Lower lobe of right lung (tissue), 2 donors: ENCODE results near the gene C5orf47. TPM values are rescaled to one million over a fixed set of nuclear protein-coding genes. Genes with fewer than 3 reads are reported as not detected.

Experiments
- ATAC-seq, 2 donors: fragments of 200-7000 bp; cut with Tn5 transposase; one replicate each; pipeline ENCODE4 v1.9.1; 2020 to 2022; ENCODE audit warnings: mild to moderate bottlenecking in 2 of 2, moderate library complexity in 2 of 2
- DNase-seq: peaks from one replicate; pipeline ENCODE4 v3.0.0-alpha.2; 2020
- H3K27ac ChIP-seq: fragments of 200-600 bp; one replicate; pipeline ENCODE4 v1.8.0; 2022
- H3K27me3 ChIP-seq: fragments of 200-600 bp; one replicate; pipeline ENCODE4 v1.8.0; 2022; ENCODE audit warnings: low read depth
- H3K36me3 ChIP-seq: fragments of 200-600 bp; one replicate; pipeline ENCODE4 v1.8.0; 2022; ENCODE audit warnings: mild to moderate bottlenecking
- H3K4me1 ChIP-seq: fragments of 200-600 bp; one replicate; pipeline ENCODE4 v1.8.0; 2022
- H3K4me3 ChIP-seq: fragments of 200-600 bp; one replicate; pipeline ENCODE4 v1.8.0; 2022; ENCODE audit warnings: mild to moderate bottlenecking
- H3K9me3 ChIP-seq: fragments of 200-600 bp; one replicate; pipeline ENCODE4 v1.8.0; 2022
- intact Hi-C: fragments of 100-400 bp; cut with DNase I; formaldehyde crosslinking; loops from one replicate; pipeline ENCODE4 v1.11.0; 2022
- total RNA-seq: library from RNA; stranded (reverse); fragmentation: NEBNext Ultra II Directional; extraction: Animal tissue kit (Norgen Biotek cat#: 25700); gene quantifications from one replicate; pipeline ENCODE4 v1.2.1, GENCODE V29; 2021
- TF ChIP-seq, protein P1 (sequence below): fragments of 200-600 bp; IDR thresholded peaks from one replicate; pipeline ENCODE4 v1.8.0; 2022; ENCODE audit warnings: antibody characterized with exemption, mild to moderate bottlenecking
- donor health status: DM: no; HTN: yes; CAD: no; lungs with severe emphysema.

C5orf47 gene
- total RNA-seq, 1 donor from 2014 or later: not detected

DNA sequence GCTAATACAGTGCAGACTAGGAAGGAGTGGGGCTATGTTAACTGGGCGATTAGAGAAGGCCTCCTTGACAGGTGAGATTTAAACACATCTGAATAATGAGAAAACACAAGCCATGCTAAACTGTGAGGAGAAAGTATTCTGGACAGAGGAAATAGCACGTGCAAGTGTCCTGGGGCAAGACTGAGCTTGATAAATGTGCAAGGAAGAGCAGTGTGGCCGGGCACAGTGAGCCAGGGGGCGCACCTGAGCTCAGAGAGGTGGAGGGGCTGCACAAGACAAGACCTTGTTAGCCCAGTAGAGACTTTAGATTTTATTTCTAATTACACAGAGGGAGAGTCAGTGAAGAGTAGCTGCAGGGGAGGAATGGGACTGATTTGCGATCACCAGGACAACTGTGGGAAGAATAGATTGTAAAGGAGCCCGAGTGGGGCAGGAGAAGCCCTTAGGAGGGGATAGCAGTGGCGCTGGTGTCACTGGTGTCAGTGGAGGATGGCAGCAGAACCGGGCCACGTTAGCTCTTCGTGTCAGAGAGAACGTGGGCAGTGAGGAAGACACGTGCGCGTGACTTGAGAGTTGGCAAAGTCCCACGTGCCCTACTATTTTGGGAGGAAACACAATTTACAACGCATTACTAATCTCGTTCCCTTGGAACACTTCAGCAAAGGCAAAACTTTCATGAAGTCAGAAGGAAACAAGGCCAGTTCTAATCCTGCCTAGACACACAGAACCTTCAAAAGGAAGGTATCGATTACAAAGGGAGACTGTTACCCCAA lies 17.9 kb upstream of the C5orf47 start:
- no peaks in the 10 kb centered on the region for H3K9me3 ChIP-seq
- H3K27ac ChIP-seq: no peak overlapping the region
- ATAC-seq: no peak
- peaks cover 12% of the 10 kb centered on the region for H3K4me1 ChIP-seq
- no peaks in the 10 kb centered on the region for H3K27me3 ChIP-seq
- no peaks in the 10 kb centered on the region for H3K36me3 ChIP-seq
- H3K4me3 ChIP-seq: no peak overlapping the region
- TF ChIP-seq, protein P1, sequence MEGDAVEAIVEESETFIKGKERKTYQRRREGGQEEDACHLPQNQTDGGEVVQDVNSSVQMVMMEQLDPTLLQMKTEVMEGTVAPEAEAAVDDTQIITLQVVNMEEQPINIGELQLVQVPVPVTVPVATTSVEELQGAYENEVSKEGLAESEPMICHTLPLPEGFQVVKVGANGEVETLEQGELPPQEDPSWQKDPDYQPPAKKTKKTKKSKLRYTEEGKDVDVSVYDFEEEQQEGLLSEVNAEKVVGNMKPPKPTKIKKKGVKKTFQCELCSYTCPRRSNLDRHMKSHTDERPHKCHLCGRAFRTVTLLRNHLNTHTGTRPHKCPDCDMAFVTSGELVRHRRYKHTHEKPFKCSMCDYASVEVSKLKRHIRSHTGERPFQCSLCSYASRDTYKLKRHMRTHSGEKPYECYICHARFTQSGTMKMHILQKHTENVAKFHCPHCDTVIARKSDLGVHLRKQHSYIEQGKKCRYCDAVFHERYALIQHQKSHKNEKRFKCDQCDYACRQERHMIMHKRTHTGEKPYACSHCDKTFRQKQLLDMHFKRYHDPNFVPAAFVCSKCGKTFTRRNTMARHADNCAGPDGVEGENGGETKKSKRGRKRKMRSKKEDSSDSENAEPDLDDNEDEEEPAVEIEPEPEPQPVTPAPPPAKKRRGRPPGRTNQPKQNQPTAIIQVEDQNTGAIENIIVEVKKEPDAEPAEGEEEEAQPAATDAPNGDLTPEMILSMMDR: no peak
- no peak for DNase-seq
- intact Hi-C loops: loop anchor here (5.0 kb wide), 1 partner anchor 354 kb away; the partner anchor contains the start of gene BOD1

DNA sequence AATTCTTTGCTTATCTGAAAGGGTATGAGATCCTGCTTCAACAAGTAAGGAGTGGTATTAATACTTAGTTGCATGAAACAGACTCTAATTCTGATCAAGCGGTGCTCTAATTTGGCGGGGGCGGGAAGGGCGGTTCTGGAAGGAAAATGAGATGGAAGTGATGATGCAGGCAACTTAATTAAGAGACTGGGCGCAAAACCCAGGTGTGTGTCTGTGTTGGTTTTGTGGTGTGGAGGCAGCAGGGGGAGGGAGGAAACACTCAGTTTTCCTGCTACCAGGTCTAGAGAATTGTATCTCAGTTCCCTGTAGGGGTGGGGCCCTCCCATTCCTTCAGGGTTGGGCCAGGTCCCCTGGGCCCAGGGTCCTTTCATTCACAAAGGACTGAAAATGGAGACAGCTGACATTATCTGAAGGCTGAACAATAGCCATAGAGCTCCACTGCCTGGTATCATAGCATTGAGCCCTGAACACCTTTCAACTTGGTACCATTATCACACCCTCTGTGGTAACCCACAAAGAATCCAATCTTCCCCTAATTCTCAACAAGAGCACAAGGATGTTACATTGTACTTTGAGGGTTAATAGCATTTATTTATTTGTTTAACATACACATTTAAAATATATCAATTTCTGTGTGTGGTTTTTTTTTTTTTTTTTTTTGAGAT lies 17.2 kb upstream of the C5orf47 start:
- TF ChIP-seq, protein P1: no peak
- Histone ChIP-seq H3K4me3 (no peak overlapping the region), H3K36me3 (no peaks in the 10 kb centered on the region), H3K27ac (no peak overlapping the region), H3K4me1 (peaks cover 12% of the 10 kb centered on the region), H3K9me3 (no peaks in the 10 kb centered on the region), H3K27me3 (no peaks in the 10 kb centered on the region)
- no peak for DNase-seq
- ATAC-seq: no peak
- intact Hi-C loops: loop anchor here (5.0 kb wide), 1 partner anchor 355 kb away; the partner anchor contains the start of gene BOD1

DNA sequence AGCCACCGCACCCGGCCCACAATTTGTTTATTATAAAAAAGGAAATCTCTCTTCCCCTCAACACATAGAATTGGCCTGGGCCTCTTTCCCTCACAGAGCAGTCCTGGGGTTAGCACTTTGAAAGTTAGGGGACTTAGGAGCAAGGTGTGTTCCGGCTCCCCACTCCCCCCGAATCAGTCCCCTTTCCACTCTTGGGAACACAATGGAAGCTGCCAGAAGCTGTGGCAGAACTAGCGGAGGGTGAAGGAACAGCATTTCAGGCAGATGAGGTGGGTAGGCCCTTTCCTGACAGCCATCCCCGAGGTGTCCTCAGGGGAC lies 16.4 kb upstream of the C5orf47 start:
- H3K27ac ChIP-seq: no peak overlapping the region
- intact Hi-C loops: loop anchor here (5.0 kb wide), 1 partner anchor 355 kb away; the partner anchor contains the start of gene BOD1
- TF ChIP-seq, protein P1: no peak

DNA sequence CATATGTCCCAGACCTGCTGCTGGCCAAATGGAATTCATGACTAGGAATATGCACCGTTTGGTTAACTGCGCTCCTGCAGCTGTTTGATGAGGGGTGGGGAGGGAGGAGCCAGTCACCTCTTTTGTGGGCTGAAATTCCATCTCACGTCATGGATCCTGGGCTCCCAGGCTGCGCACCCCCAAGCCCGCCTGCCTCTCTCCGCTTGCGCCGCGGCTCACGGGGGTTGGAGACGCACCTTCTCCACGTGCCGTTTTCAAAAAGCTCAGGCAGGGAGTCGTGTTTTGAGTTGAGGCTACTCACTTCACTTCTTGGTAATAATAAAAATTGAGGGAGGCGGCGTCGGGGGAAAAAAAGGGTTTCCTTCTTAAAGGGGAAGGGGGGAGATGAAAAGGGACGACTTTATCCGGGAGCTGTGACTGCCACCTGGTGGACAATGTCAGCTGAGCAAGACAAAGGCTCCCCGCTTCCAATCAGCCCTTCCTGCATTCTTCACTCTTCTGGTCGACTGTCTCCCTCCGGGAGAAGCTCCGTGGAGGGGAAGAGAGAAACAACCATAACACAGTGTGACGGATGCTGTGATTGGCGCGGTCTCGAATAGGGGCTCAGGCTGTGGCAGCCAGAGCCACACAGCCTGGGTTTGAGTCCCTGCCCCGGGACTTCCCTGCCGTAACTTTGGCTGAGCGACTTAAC lies 15.9 kb upstream of the C5orf47 start:
- Histone ChIP-seq H3K4me3 (peak overlapping the region; percentile 59), H3K9me3 (no peaks in the 10 kb centered on the region), H3K27ac (peak overlapping the region; percentile 33), H3K4me1 (peaks cover 12% of the 10 kb centered on the region), H3K27me3 (no peaks in the 10 kb centered on the region), H3K36me3 (no peaks in the 10 kb centered on the region)
- DNase-seq (peak; percentile 83), ATAC-seq (peak; percentile 87 to 93)
- intact Hi-C loops: loop anchor here (5.0 kb wide), 1 partner anchor 356 kb away; the partner anchor contains the start of gene BOD1
- TF ChIP-seq, protein P1: peak; percentile 85

More for the DNA sequence above, 16.4 kb upstream of the C5orf47 start:
- H3K36me3 ChIP-seq: no peaks in the 10 kb centered on the region
- H3K4me3 ChIP-seq: peak overlapping the region; percentile 59
- no peak for ATAC-seq
- H3K4me1 ChIP-seq: peaks cover 12% of the 10 kb centered on the region
- DNase-seq: no peak
- H3K27me3 ChIP-seq: no peaks in the 10 kb centered on the region
- H3K9me3 ChIP-seq: no peaks in the 10 kb centered on the region

DNA sequence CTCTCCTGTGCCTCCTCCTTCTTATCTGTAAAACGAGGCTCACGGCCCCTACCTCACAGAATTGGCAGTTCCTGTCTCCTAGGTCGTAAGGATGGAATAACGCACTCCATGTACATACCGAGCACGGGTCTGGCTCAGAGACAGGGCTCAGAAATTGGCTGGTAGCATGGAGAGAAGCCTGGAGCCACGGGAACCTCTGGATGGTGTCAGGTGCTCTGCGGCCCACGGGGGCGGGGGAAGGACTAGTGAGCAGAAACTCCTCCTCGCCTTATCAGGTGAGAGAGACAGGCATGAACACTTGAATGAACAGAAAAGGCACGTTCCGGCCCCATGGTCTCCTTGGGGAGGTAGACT lies 15.4 kb upstream of the C5orf47 start:
- peak; percentile 69 to 72 for ATAC-seq
- Histone ChIP-seq H3K4me1 (peaks cover 12% of the 10 kb centered on the region), H3K27ac (no peak overlapping the region), H3K9me3 (no peaks in the 10 kb centered on the region), H3K27me3 (no peaks in the 10 kb centered on the region), H3K4me3 (peak overlapping the region; percentile 59), H3K36me3 (no peaks in the 10 kb centered on the region)
- intact Hi-C loops: loop anchor here (5.0 kb wide), 1 partner anchor 356 kb away; the partner anchor contains the start of gene BOD1
- TF ChIP-seq, protein P1: no peak
- DNase-seq: peak; percentile 64
